HG03558 (cell line): ENCODE results near the gene CHKA.

Experiments
- ATAC-seq: cut with Tn5 transposase; IDR thresholded peaks from one replicate; pipeline ENCODE4 v1.9.1; 2021; ENCODE audit warnings: moderate number of reproducible peaks; ENCODE audit not compliant: unreplicated experiment; ENCODE audit errors: extremely low read depth

CHKA gene

DNA sequence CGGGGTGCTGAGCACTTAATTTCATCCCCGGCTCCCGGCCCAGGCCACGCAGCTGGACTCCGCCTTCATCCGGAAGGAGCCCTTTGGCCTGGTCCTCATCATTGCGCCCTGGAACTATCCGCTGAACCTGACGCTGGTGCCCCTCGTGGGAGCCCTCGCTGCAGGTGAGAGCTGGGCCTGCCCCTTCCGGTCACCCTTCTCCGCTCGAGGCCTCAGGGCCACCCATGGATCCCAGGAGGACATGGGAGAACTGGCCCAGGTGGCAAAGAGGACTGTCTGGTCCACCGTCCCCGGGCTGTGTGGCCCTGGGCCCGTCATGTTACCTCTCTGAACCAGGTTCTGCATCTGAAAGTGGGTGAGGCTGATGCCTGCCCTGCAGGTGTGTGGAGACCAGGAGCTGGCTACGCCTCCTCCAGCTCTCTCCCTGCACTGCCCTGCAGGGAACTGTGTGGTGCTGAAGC is 102.4 kb downstream of the CHKA start:
- no peak for ATAC-seq

GRCh38 chr11:68017980-68018729 is 103.0 kb downstream of the CHKA start:
- no peak for ATAC-seq

- no peak for ATAC-seq
Measured at GRCh38 chr11:68016904-68017817, 104.0 kb downstream of the CHKA start.

DNA sequence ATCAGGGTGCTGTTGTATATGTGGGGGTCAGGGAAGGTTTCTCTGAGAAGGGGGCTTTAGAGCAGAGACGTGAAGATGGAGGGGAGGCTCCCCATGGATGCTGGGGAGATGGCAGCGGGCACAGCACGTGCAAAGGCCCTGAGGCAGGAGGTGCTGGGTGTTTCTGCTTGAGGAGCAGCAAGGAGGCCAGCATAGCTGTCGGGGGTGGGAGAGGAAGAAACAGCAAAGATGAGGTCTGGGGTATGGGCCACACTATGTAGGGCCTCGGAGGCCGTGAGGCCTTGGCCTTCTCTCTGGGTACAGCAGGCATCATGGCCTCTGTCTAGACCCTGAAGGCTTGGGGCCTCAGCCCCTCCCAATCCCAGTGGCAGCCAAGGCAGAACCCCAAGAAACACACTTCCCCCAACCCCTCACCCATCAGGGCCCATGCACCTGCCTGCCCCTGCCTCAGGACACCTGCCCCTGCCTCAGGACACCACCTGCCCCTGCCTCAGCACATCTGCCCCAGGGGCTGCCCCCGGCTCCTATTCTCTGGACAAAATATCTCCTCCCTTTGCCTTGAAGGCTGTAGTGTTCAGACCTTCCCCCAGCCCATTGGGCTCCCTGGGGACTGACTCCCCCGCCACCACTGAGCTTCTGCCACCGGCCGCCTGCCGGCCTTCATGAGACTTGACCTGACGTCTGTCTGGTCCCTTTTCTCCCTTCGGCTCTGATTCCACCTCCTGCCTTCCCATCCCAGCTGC is 104.9 kb downstream of the CHKA start:
- no peak for ATAC-seq

DNA sequence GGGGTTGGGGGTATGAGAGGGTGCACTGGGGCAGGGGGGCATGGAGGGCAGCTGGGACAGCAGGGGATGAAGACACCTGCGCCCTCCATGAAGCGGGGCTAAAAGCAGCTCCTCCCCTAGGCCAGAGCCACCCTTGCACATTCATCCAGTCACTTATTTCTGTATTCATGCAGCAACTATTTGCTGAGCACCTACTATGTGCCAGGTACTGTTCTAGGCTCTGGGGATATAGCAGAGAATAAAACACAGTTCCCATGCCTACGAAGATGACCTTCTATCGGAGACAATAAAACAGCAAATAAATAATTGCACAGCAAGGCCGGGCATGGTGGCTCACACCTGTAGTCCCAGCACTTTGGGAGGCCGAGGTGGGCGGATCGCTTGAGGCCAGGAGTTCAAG is 105.7 kb downstream of the CHKA start:
- no peak for ATAC-seq

DNA sequence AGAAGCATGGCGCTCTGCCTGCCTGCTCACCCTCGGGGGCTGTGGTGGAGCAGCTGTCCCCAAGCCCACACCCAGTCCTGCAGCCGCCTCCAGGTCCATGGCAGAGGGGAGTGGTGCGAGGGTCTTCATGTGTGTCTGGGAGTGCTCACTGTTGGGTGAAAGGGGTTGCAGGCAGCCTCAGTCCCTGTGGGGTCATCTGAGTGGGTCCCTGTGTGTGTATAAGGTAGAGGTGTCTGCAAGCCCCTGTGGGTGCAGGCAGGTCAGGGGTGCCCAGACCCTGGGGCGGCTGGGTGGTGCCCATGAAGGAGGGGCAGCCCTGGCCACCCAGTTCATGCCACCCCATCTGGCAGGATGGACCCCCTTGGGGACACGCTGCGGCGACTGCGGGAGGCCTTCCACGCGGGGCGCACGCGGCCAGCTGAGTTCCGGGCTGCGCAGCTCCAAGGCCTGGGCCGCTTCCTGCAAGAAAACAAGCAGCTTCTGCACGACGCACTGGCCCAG is 106.2 kb downstream of the CHKA start:
- ATAC-seq, result no peak

DNA sequence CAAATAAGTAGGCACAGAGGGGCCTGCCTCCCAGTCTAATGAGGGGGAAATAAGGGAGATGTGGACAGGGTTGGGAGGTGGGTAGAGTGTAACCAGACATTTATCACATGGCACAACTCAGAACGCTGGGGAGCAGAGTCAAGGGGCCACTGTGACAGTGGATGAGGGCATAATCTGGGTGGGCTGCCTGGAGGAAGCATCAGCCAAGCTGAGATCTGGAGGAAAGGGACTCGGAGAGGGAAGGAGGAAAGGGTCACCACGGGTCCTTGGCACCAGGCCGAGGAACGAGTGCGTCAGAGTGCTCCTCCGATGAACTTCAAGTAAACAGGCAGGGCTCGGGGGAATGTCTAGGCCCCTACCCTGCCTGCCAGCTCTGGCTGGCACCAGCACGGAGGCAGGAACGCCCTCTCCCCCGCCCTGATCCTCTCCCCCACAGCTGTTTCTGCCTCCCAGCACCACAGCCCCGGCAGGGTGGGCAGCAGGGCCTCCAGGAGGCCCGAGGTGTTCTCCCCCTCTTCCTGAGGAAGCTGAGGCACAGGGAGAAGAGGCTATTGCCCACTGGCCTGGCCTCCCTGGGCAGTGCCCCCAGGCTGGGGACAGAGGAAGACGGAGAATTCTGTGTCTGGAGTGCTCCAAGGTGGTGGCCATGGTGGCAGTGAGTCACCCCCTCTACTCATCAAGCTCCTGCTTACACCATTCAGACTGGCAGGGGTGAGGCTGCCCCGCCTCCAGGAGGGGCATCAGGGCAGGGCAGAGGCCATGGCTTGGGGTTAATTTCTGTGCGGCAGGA is 106.8 kb downstream of the CHKA start:
- no peak for ATAC-seq

GRCh38 chr11:68013611-68014156 is 107.5 kb downstream of the CHKA start:
- no peak for ATAC-seq

DNA sequence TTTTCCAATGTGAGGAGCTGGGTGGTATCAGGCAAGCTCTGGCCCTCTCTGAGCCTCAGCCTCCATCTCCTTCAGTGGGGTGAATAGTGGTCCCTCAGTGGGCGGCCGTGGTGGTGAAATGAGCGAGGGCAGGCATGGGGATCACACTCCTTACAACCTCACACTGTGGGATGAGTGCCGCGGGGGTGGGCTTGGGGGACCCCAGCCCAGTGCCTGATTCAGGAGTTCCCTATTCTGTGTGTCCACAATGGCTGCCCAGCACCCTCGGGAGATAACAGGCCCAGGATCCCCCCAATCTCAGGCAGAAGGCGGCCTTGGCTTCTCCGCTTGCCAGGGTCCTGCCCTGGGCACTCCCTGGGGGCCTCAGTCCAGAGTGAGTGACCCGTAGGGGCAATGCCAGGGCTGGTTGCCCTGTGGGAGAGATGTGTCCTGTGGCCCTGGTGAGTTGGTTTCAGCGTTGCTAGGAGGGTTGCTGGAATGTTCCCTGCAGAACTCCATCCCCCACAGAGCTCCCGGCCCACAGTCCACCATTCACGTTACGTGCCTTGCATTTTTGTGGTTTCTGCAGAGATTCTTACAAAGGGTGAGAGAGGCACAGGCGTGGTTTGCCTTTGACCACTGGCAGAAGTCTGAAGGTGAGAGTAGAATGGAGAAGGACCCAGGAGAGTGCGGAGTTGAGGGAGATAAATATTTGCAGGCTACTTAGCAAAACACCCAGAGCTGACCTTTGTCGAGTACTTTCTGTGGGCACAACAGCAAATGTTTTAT is 108.2 kb downstream of the CHKA start:
- no peak for ATAC-seq

DNA sequence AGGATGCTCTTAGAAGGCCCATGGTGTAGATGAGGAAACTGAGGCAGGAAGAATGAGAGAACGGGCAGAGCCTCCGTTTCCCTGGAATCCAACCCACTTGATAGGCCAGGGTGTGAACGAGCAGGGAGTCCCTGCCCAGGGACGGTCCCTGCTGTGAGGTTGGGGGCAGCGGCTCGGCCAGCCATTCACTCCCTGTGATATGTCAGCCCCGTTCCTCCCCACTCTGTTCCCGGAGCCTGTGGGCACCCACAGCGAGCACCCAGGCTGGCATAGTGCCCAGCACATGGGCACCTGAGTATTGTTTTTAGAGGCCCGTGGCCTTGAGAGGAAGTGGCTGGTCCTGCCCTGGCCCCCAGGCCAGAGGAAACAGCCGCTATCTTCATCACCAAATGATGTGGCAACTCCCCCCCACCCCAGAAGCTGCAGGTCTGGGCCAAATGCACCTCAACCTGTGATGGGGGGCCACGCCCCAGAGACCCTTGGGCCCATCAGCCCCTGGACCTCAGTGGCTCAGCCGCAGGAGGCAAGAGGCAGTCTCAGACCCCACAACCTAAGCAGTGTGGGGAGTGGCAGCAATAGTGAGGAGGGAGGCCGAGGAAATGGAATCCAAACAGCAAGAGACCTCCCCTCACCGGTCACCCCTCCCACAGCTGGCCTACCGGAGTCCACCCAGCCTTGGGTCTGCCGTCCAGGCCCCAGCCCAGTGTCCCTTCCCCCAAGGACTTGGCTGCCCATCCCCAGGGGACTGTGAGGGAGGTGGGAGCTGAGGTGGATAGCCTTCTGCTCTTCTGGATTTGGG is 108.9 kb downstream of the CHKA start:
- no peak for ATAC-seq

DNA sequence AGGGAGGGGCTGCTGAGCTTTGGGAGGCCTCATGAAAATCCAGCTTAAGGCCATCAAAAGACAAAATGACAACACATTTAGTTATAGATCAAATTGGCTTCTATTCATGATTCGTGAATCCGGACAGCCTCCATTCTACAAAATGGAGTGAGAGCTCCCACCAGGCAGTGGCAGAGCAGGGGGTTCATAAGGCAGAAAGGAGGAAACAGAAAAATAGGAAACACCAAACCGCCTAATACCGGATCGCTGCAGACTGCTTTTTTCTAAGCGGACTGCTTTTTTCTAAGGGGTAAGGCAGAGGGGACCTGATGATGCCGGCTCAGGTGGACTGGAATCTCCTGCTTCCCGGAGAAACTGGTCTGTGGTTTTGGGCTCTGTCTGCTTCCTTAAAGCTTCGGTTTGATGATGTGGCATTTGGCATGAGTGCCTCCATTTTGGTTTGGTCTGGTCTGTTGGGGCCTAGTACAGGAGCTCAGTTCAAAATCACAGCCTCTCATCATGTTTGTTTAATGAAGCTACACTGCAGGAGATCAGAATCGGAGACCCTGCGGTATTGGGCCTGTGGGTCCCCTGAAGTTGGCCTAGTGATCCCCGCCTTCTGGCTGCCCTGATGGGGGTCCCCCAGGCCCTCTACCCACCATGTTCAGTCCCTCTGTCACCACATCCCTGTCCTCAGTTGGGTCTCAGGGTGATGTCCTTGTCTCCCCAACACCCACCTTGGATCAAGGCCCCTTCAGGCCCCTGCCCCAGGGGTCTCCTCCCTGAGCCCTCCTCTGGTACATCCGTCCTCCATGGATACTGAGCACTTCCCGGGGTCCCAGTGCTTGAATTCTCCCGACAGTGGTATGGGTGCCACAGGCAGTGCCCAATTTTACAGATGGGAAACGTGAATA is 109.9 kb downstream of the CHKA start:
- ATAC-seq, result no peak

DNA sequence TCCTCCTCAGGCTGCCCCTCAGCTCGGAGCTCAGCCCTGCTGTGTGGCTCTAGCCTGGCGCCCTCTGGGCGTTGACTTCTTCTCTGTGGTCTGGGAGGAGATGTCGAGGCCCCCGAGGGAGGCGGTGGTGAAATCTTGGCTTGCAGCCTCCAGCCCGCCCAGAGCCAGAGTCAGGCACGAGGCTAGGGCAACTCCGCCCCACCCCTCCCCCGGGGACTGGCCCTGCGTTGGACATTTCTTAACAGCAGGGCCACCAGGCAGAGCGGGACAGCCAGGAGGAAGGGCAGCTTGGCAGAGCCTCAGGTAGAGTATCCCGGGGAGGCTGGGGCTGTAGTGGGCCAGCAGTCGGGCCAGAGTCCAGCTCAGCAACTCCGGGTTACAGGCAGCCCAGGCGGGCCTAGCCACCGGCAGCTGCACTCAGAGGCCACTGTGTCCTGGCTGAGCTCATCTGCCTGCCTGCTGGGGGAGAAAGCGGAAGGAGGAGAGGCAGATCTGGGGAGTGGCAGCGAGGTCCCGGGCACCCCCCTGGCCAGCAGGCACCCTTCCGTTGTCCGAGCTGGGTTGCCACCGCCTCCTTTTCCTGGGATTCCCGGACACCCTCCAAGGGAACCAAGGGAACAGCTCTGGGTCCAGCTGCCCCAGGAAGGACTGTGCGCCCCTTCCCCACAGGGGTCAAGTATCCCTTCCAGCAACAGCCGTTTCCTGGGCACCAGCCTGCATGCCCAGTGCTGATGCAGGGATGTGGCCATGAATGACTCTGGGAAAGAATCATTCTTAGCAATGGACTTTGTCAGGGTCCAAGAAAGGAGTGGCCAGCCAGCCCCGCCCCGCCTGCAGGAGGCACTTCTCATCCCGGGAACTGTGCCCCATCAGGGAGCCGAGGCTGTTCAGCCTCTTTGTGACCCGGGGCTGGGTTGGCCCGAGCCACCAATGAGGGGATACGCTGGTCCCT is 110.8 kb downstream of the CHKA start, which contains the start of gene ALDH3B1:
Gene ALDH3B1, plus strand, starts transcription at position 238 of the 952 bp plus-strand sequence. CDS start 4,971 bp downstream, outside the sequence.
- ATAC-seq, result no peak

DNA sequence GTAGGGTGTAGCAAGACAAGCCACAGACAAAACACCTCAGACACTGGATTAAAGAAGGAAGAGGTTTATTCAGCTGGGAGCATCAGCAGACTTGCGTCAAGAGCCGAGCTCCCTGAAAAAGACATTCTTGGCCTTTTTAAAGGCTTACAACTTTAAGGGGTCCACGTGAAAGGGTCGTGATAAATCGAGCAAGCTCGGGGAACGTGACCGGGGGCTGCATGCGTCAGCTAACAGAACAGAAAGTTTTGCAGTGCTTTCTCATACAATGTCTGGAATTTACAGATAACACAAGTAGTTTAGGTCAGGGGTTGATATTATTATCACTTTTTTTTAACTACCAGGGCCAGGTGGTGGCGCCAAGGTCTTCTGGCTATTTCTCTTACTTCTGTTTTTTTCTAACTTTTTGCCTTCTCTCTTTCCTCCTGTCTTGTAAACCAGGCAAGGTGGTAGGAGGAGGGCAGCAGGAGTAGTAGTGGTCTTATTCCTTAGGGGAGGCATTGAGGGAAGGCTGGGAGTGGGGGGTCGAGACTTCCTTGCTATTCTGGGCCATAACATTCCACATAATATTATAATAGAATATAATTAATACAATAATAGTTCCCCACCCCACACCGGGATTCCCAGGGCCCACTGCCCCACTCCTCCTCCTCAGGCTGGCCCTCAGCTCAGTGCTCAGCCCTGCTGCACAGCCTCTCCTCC is 111.6 kb downstream of the CHKA start:
- no peak for ATAC-seq

DNA sequence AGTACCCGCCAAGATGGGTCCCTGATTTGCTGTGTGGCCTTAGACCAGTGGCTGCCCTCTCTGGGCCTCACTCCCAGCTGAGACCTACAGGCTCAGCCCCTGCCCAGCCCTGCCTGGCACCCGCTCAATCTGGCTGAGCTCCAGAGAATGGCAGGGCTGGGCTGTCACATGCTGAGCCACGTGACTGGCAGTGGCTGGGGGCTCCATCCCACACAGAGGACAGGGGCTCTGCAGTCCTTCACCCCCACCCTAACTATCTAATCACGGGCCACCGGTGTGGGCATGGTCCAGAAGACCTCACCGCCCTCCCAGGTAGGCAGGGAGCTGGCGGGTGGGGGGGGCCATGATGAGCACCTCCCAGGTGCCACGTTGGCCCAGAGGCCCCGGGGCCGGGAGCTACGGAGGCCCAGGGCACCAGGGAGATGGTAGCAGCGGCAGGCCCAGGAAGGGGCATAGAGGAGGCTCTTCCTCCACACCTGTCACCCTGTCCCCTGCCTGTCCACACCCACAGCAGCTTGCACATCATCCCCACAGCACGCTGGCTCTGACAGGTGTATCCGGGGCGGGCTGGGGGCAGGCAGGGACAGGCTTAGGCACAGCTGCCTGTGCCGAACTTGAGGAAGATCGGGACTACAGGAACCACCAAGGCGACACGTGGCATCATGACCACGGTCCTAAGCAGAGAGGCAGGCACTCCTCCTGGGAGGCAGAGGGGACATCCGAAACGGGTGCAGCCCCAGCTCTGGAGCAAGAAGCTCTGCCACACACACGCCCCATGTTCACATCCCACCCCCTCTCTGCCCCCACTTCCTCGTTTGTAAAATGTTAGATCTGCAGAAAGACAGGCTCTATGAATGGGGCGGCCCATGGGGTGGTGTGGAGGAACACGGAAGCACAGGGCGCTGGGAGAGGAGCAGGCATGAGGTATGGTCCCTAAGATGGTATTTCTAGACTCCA is 112.5 kb downstream of the CHKA start:
- ATAC-seq, result no peak
